ENCODE measurements around the gene KCNH4.

Gene KCNH4

DNA sequence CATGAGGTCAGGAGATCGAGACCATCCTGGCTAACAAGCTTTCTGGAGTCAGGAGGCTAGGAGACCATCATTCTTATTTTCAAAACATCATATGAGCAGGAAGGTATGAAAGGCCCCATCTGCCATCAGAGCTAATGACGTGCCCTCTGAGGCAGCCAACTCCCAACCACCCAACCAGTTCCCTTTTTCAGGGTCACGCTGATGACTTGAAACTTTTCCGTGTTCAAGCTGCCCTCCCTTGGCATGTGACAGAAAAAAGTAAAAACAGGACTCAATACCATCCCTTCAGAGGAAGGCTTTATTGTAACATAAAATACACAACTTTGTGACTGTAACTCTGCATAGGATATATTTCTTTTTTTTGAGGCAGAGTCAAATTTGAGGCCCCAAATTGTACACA is 18.0 kb upstream of the KCNH4 start:
- H3K27me3 ChIP-seq (ENCODE audit: control insufficient read depth, low read length) = no peaks in the 10 kb centered on the region
- H3K4me2 ChIP-seq (ENCODE audit: low read length) = no peak overlapping the region
- H3K9me2 ChIP-seq (replicated peaks; ENCODE audit: control insufficient read depth, low read length) = no peaks in the 10 kb centered on the region
- H3F3A ChIP-seq (ENCODE audit: control insufficient read depth, insufficient read depth) = no peaks in the 10 kb centered on the region; the same call in 1 of the 2 replicates
- H3K9me3 ChIP-seq (ENCODE audit: control insufficient read depth, insufficient read depth, low read length) = no peaks in the 10 kb centered on the region
- peaks cover 3% of the 10 kb centered on the region; the same call in 1 of the 2 replicates for H3K79me2 ChIP-seq (ENCODE audit: control insufficient read depth, low read length)
- H3K27ac ChIP-seq (ENCODE audit: low read depth, low read length) = no peak overlapping the region
- TF ChIP-seq, protein P1, sequence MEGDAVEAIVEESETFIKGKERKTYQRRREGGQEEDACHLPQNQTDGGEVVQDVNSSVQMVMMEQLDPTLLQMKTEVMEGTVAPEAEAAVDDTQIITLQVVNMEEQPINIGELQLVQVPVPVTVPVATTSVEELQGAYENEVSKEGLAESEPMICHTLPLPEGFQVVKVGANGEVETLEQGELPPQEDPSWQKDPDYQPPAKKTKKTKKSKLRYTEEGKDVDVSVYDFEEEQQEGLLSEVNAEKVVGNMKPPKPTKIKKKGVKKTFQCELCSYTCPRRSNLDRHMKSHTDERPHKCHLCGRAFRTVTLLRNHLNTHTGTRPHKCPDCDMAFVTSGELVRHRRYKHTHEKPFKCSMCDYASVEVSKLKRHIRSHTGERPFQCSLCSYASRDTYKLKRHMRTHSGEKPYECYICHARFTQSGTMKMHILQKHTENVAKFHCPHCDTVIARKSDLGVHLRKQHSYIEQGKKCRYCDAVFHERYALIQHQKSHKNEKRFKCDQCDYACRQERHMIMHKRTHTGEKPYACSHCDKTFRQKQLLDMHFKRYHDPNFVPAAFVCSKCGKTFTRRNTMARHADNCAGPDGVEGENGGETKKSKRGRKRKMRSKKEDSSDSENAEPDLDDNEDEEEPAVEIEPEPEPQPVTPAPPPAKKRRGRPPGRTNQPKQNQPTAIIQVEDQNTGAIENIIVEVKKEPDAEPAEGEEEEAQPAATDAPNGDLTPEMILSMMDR (IDR thresholded peaks at IDR 0.05; ENCODE audit: low read depth, low read length, poor library complexity, severe bottlenecking) = no peak
- TF ChIP-seq EZH2phosphoT487 (IDR thresholded peaks at IDR 0.05; ENCODE audit: borderline replicate concordance, low read length) = no peak
- H3K4me1 ChIP-seq (ENCODE audit: control insufficient read depth, low read length) = peaks cover 12% of the 10 kb centered on the region
- peaks cover 23% of the 10 kb centered on the region; the same call in 1 of the 2 replicates for H3K36me3 ChIP-seq (ENCODE audit: control insufficient read depth, low read length)
- no peaks in the 10 kb centered on the region for H4K20me1 ChIP-seq (ENCODE audit: control insufficient read depth, insufficient read depth, low read depth, low read length)
- H3K4me3 ChIP-seq (ENCODE audit: low read length) = no peak overlapping the region

DNA sequence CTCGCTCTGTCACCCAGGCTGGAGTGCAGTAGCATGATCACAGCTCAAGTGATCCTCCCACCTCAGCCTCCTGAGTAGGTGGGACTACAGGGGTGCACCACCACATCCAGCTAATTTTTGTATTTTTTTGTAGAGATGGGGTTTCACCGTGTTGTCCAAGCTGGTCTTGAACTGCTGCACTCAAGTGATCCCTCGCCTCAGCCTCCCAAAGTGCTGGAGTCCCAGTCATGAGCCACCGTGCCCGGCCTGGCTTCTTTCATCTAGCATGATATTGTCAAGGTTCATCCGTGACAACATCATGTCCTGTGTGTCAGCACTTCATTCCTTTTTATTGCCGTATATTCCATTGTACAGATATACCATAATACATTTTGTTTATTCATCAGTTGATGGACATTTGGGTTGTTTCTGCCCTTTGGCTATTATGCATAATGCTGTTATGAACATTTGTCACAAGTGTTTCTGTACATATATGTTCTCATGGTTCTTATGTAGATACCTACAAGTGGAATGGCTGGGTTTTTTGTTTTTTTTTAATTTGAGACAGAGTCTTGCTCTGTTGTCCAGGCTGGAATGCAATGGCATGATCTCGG is 16.7 kb upstream of the KCNH4 start:
- no peaks in the 10 kb centered on the region for H3K27me3 ChIP-seq (ENCODE audit: control insufficient read depth, low read length)
- H3K27ac ChIP-seq (ENCODE audit: low read depth, low read length) = no peak overlapping the region
- peaks cover 20% of the 10 kb centered on the region; the same call in 1 of the 2 replicates for H3K36me3 ChIP-seq (ENCODE audit: control insufficient read depth, low read length)
- H3F3A ChIP-seq (ENCODE audit: control insufficient read depth, insufficient read depth) = no peaks in the 10 kb centered on the region; the same call in 1 of the 2 replicates
- peaks cover 11% of the 10 kb centered on the region for H3K79me2 ChIP-seq (ENCODE audit: control insufficient read depth, low read length)
- H3K4me3 ChIP-seq (ENCODE audit: low read length) = no peak overlapping the region
- no peaks in the 10 kb centered on the region for H4K20me1 ChIP-seq (ENCODE audit: control insufficient read depth, insufficient read depth, low read depth, low read length)
- peaks cover 22% of the 10 kb centered on the region for H3K4me1 ChIP-seq (ENCODE audit: control insufficient read depth, low read length)
- H3K9me3 ChIP-seq (ENCODE audit: control insufficient read depth, insufficient read depth, low read length) = no peaks in the 10 kb centered on the region
- no peaks in the 10 kb centered on the region for H3K9me2 ChIP-seq (replicated peaks; ENCODE audit: control insufficient read depth, low read length)
- no peak overlapping the region for H3K4me2 ChIP-seq (ENCODE audit: low read length)
- TF ChIP-seq, protein P1 (IDR thresholded peaks at IDR 0.05; ENCODE audit: low read depth, low read length, poor library complexity, severe bottlenecking) = no peak
- TF ChIP-seq EZH2phosphoT487 (IDR thresholded peaks at IDR 0.05; ENCODE audit: borderline replicate concordance, low read length) = no peak

DNA sequence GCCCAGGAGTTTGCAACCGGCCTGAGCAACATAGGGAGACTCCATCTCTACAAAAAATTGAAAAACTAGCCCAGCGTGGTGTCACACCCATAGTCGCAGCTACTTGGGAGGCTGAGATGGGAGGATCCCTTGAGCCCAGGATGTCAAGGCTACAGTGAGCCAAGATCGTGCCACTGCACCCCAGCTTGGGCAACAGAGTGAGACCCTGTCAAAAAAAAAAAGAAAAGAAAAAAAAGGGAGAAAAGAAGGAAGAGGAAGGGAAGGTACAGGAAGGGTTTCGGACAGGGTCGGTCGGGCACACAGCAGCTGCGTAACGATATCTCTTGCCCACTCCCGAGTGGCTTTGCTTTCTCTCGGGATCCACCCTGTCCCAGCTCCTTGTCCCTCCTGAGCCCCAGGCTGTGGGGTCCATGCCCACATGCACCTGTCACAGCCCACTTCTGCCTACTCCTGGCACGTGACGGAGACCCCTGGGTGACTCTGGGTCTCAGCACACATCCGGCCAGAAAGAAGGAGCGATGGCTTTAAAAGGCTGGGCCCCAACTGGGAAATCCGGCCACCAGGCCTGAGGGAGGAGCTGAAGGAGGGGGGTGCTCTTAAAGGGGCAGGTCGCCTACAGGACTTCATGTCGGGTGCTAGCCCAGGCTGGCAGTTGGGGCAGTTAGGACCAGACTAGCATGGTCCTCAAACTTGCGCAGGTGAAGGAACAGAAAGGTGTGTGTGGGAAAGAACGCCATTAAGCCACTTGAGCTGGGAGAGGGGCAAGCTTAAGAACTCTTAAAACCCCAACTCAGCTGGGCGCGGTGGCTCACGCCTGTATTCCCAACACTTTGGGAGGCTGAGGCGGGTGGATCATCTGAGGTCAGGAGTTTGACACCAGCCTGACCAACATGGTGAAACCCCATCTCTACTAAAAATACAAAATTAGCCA is 13.3 kb upstream of the KCNH4 start, which contains the start of gene GHDC:
Gene GHDC (minus strand): TSS at position 526 of the 931 bp plus-strand sequence. CDS start 913 bp downstream, outside the sequence.
- Histone ChIP-seq H3K4me1 (ENCODE audit: control insufficient read depth, low read length) (peaks cover 22% of the 10 kb centered on the region), H3K9me3 (ENCODE audit: control insufficient read depth, insufficient read depth, low read length) (no peaks in the 10 kb centered on the region), H3K4me3 (ENCODE audit: low read length) (peak within 1 kb of the TSS; percentile 98), H3K27me3 (ENCODE audit: control insufficient read depth, low read length) (no peaks in the 10 kb centered on the region), H3F3A (ENCODE audit: control insufficient read depth, insufficient read depth) (no peaks in the 10 kb centered on the region; the same call in 1 of the 2 replicates), H3K4me2 (ENCODE audit: low read length) (peak within 1 kb of the TSS; percentile 83), H3K36me3 (ENCODE audit: control insufficient read depth, low read length) (no peaks in the 10 kb centered on the region), H3K79me2 (ENCODE audit: control insufficient read depth, low read length) (peaks cover 11% of the 10 kb centered on the region), H3K9me2 (replicated peaks; ENCODE audit: control insufficient read depth, low read length) (no peaks in the 10 kb centered on the region), H3K27ac (ENCODE audit: low read depth, low read length) (peak within 1 kb of the TSS; percentile 44), H4K20me1 (ENCODE audit: control insufficient read depth, insufficient read depth, low read depth, low read length) (no peaks in the 10 kb centered on the region)
- no peak for TF ChIP-seq EZH2phosphoT487 (IDR thresholded peaks at IDR 0.05; ENCODE audit: borderline replicate concordance, low read length)
- TF ChIP-seq, protein P1 (IDR thresholded peaks at IDR 0.05; ENCODE audit: low read depth, low read length, poor library complexity, severe bottlenecking) = no peak

Data from DOHH2 (cell line).